Measurements from ENCODE around the gene TUT1. TPM values are rescaled to one million over a fixed set of nuclear protein-coding genes. Genes with fewer than 3 reads are reported as not detected.

Gene TUT1
- total RNA-seq, 1 experiment from 2014 or later = 26.0 TPM

DNA sequence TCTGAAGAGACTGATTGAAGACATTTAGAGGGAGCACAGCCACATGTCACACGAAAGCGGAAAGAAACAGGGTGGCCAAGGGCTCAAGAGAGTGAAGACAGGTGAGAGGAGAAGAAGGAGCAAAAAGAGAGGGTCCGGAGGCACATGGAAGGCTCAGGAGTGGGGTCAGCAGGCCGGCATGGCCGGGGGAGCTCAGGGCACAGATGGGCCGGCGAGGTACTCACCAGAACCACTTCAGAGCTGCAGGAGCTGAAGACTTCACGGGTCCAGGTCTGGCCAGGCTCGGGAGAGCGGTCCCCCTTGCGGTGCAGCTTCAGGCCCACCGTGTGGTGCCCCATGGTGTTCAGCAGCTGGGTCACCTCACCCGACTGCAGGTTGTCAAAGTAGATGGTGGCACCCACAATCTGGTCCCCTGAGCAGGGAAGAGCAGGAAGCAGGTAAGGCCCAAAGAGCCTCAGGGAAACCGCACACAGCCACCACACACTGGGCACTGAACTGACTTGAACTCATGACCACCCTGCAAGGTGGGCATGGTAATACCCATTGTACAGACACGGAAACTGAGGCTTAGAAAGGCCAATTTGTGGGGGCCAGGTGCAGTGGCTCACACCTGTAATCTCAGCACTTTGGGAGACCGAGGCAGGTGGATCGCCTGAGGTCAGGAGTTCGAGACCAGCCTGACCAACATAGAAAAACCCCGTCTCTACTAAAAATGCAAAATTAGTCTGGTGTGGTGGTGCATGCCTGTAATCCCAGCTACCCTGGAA is 56.4 kb downstream of the TUT1 start:
- no peak for DNase-seq (ENCODE audit: unreplicated experiment)
- POLR2A ChIA-PET = no interaction called here
- CTCF ChIA-PET = interaction anchor here (1.1 to 2.6 kb wide), 2 partner anchors 8 to 110 kb away, joined by 3 to 15 read pairs; no protein-coding TSS in a partner anchor
- TF ChIP-seq, protein P1, sequence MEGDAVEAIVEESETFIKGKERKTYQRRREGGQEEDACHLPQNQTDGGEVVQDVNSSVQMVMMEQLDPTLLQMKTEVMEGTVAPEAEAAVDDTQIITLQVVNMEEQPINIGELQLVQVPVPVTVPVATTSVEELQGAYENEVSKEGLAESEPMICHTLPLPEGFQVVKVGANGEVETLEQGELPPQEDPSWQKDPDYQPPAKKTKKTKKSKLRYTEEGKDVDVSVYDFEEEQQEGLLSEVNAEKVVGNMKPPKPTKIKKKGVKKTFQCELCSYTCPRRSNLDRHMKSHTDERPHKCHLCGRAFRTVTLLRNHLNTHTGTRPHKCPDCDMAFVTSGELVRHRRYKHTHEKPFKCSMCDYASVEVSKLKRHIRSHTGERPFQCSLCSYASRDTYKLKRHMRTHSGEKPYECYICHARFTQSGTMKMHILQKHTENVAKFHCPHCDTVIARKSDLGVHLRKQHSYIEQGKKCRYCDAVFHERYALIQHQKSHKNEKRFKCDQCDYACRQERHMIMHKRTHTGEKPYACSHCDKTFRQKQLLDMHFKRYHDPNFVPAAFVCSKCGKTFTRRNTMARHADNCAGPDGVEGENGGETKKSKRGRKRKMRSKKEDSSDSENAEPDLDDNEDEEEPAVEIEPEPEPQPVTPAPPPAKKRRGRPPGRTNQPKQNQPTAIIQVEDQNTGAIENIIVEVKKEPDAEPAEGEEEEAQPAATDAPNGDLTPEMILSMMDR (IDR thresholded peaks at IDR 0.05; ENCODE audit: unreplicated experiment) = no peak
- no peaks in the 10 kb centered on the region for H3K27me3 Mint-ChIP-seq (ENCODE audit: insufficient read depth, unreplicated experiment)
- no TSS peak for BruUV-seq (replicated peaks)
- H3K9me3 Mint-ChIP-seq (ENCODE audit: unreplicated experiment) = no peaks in the 10 kb centered on the region
- H3K4me3 Mint-ChIP-seq (ENCODE audit: unreplicated experiment) = no peak overlapping the region
- H3K4me1 Mint-ChIP-seq (ENCODE audit: insufficient read depth, unreplicated experiment) = peaks cover 17% of the 10 kb centered on the region
- intact Hi-C loops (cut with micrococcal nuclease) = no loop called here
- H3K36me3 Mint-ChIP-seq (ENCODE audit: insufficient read depth, unreplicated experiment) = peaks cover 86% of the 10 kb centered on the region
- H3K27ac Mint-ChIP-seq (ENCODE audit: low read depth, unreplicated experiment) = no peak overlapping the region

DNA sequence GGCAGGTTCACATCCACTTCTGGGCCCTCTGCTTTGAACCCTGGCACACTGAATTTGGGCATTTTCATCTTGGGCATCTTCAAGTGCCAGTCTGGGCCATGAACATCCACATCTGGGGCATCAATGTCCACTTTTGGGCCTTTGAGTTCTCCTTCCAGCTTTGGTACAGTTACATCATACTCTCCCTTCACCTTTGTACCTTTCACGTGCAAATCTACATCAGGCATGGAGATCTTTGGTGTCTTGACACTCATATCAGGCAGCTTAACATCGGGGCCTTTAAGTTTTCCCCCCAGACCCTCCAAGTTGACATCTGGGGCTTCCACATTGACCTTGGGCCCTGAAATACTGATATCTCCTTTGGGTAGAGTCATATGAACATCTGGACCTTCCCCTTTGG is 59.2 kb downstream of the TUT1 start:
- ChIA-PET CTCF (no interaction called here), POLR2A (no interaction called here)
- Mint-ChIP-seq H3K27me3 (ENCODE audit: insufficient read depth, unreplicated experiment) (no peaks in the 10 kb centered on the region), H3K4me3 (ENCODE audit: unreplicated experiment) (no peak overlapping the region), H3K9me3 (ENCODE audit: unreplicated experiment) (no peaks in the 10 kb centered on the region), H3K4me1 (ENCODE audit: insufficient read depth, unreplicated experiment) (peaks cover 6% of the 10 kb centered on the region), H3K36me3 (ENCODE audit: insufficient read depth, unreplicated experiment) (peaks cover 100% of the 10 kb centered on the region), H3K27ac (ENCODE audit: low read depth, unreplicated experiment) (no peak overlapping the region)
- intact Hi-C loops (cut with micrococcal nuclease) = no loop called here
- DNase-seq (ENCODE audit: unreplicated experiment) = no peak
- TF ChIP-seq, protein P1 (IDR thresholded peaks at IDR 0.05; ENCODE audit: unreplicated experiment) = no peak
- no TSS peak for BruUV-seq (replicated peaks)

Small RNA genes lying within 50 kb of the gene (microRNA-seq; reads per million reads assigned to microRNA genes)
- gene MIR6747 = 0.93 reads per million

Other genes with a start within 250 kb of the TUT1 start
- gene SCGB1A1, start 172.5 kb downstream of the TUT1 start, total RNA-seq (2022) = not detected in 2 replicates
- gene AHNAK, start 44.7 kb downstream of the TUT1 start, total RNA-seq (2022) = 416 and 429 TPM in 2 replicates
- 1,510 and 1,855 TPM in 2 replicates for gene EEF1G, start 17.6 kb downstream of the TUT1 start, total RNA-seq (2022)
- gene MTA2, start 10.3 kb upstream of the TUT1 start, total RNA-seq (2022) = 139 and 176 TPM in 2 replicates
- gene EML3, start 21.3 kb upstream of the TUT1 start, total RNA-seq (2022) = 33.9 and 43.7 TPM in 2 replicates
- 2.5 and 2.9 TPM in 2 replicates for gene ROM1, start 21.7 kb upstream of the TUT1 start, total RNA-seq (2022)
- gene B3GAT3, start 30.5 kb upstream of the TUT1 start, total RNA-seq (2022) = 40.1 and 42.4 TPM in 2 replicates
- 364 and 374 TPM in 2 replicates for gene GANAB, start 55.1 kb upstream of the TUT1 start, total RNA-seq (2022)
- gene INTS5, start 61.8 kb upstream of the TUT1 start, total RNA-seq (2022) = 17.4 and 19.3 TPM in 2 replicates
- 81.2 and 91.6 TPM in 2 replicates for gene C11orf98, start 73.7 kb upstream of the TUT1 start, total RNA-seq (2022)
- 15.4 and 31.2 TPM in 2 replicates for gene CSKMT, start 73.8 kb upstream of the TUT1 start, total RNA-seq (2022)
- 11.6 and 13.8 TPM in 2 replicates for gene UQCC3, start 80.2 kb upstream of the TUT1 start, total RNA-seq (2022)
- gene LBHD1, start 80.7 kb upstream of the TUT1 start, total RNA-seq (2022) = 8.3 and 8.7 TPM in 2 replicates
- gene UBXN1, start 87.5 kb upstream of the TUT1 start, total RNA-seq (2022) = 146 and 153 TPM in 2 replicates
- 0.42 and 0.81 TPM in 2 replicates for gene LRRN4CL, start 98.0 kb upstream of the TUT1 start, total RNA-seq (2022)
- 33.1 and 46.6 TPM in 2 replicates for gene BSCL2, start 115.9 kb upstream of the TUT1 start, total RNA-seq (2022)
- not detected in 2 replicates for gene GNG3, start 116.2 kb upstream of the TUT1 start, total RNA-seq (2022)
- gene HNRNPUL2, start 135.9 kb upstream of the TUT1 start, total RNA-seq (2022) = 36.4 and 36.6 TPM in 2 replicates
- 27.3 and 31.9 TPM in 2 replicates for gene TTC9C, start 137.0 kb upstream of the TUT1 start, total RNA-seq (2022)
- 7.1 and 11.6 TPM in 2 replicates for gene ZBTB3, start 162.6 kb upstream of the TUT1 start, total RNA-seq (2022)
- gene POLR2G, start 170.1 kb upstream of the TUT1 start, total RNA-seq (2022) = 95.0 and 95.1 TPM in 2 replicates
- 11.6 and 12.0 TPM in 2 replicates for gene TAF6L, start 179.9 kb upstream of the TUT1 start, total RNA-seq (2022)
- gene TMEM179B, start 195.9 kb upstream of the TUT1 start, total RNA-seq (2022) = 45.1 and 47.8 TPM in 2 replicates
- gene TMEM223, start 200.5 kb upstream of the TUT1 start, total RNA-seq (2022) = 9.6 and 9.9 TPM in 2 replicates
- gene NXF1, start 213.9 kb upstream of the TUT1 start, total RNA-seq (2022) = 47.6 and 53.3 TPM in 2 replicates
- gene STX5, start 240.5 kb upstream of the TUT1 start, total RNA-seq (2022) = 71.8 and 72.0 TPM in 2 replicates
- gene TEX54, start 241.3 kb upstream of the TUT1 start, total RNA-seq (2022) = not detected in 2 replicates
- gene WDR74, start 248.1 kb upstream of the TUT1 start, total RNA-seq (2022) = 91.3 and 115 TPM in 2 replicates

All from MCF 10A (cell line).